ENCODE measurements around the gene LLGL2. TPM values are rescaled to one million over a fixed set of nuclear protein-coding genes. Genes with fewer than 3 reads are reported as not detected.
"Not testable (repeated sequence)": the region's sequence is repeated elsewhere in the genome, so short reads cannot be mapped to it uniquely, and the experiment has no call there.

LLGL2 gene
- total RNA-seq, 1 donor from 2014 or later: 14.8 TPM

DNA sequence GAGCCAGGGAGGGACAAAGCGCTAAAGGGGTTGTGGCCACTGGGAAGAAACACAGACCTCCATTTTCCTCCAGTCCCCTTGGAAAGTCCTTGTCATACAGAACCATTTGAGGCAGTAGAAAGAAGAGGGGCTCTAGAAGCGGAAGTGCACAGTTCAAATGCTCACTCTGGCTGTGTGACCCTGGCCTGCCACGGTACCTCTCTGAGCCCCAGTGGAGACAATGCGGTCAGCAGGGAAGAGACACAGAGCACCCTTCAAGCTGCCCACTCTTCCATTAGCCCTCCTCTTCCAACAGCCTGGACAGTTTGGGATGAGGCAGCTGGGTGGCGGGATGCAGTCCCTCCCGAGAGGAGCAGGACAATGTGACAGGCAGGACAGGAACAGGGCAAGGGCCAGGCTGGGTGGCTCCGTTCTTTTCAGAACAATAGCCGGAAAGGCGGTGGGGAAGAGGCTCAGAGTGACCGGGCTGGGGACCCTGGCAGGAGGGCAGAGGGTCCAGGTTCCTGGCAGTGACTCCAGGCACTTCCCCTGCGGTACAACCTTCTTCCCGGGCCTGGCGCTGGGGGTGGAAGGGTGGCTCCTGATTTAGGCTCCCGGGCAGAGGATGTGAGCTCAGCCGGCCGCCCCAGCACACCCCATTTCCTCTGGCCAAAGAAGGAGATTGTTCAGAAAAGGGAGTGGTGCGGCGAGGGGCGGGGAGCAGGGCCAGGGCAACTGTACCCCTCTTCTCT is 15.8 kb upstream of the LLGL2 start:
- peak; percentile 48 for DNase-seq

DNA sequence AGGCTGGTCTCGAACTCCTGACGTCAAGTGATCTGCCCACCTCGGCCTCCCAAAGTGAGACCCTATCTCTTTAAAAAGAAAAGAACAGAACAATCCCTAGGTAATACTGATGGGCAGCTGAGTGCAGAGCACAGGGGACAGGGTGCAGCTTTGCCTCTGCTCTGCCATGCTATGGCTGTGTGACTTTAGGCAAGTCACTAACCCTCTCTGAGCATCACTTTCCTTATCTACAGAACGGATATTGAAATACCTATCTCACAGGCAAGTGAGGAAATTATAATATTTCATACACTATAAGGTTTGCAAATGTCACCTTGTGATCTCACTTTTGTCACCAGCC is 14.3 kb upstream of the LLGL2 start:
- no peak for DNase-seq

DNA sequence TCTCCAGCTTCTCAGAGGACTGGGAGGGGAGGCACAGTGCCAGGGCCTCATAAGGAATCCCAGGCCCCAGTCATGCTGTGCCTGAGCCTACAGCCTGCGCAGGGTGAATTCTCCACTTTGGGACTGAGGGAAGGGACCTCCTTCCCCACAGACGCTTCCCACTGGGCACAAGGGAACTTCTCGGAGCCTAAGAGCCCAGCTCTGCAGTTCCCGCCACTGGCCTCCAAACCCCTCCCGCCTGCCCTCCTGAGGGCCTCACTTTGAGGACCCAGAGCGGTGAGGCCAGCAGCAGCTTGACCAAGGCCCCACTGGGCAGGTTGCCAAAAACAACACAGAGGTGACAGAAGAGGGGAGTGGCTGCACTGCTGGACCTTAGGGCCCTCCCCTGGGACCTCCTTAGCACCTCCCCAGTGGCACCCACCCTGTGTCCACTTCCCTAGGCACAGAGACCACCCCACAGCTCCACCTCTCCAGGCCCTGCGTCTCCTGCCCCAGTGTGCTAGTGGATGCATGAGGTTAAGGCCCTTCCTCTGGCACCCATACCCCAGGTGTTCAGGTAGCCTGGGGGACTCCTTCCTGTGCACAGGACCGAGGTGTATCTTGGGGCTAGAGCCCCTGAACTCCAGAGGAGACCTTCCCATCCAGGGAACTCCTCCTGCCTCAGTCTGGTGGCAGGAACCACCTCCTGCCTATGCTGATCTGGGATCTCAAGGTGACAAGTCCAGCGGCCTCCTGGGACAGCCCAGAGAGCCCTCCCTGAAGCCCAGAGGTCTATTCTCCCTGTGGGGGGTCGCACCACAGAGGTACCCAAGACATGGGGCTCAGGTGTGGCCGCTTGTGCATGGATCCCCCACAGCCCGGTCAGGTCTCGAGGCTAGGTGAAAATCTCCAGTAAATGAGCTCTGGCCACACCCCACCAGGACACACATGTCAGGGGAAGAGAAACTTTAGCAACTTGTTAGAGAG is 13.6 kb upstream of the LLGL2 start:
- DNase-seq: peak; percentile 52

- DNase-seq: peak; percentile 34
Measured at GRCh38 chr17:75512926-75513640, 12.4 kb upstream of the LLGL2 start.

GRCh38 chr17:75513641-75514000 is 11.9 kb upstream of the LLGL2 start:
- no peak for DNase-seq

- DNase-seq: peak; percentile 15
Measured at GRCh38 chr17:75514299-75514918, 11.1 kb upstream of the LLGL2 start.

DNA sequence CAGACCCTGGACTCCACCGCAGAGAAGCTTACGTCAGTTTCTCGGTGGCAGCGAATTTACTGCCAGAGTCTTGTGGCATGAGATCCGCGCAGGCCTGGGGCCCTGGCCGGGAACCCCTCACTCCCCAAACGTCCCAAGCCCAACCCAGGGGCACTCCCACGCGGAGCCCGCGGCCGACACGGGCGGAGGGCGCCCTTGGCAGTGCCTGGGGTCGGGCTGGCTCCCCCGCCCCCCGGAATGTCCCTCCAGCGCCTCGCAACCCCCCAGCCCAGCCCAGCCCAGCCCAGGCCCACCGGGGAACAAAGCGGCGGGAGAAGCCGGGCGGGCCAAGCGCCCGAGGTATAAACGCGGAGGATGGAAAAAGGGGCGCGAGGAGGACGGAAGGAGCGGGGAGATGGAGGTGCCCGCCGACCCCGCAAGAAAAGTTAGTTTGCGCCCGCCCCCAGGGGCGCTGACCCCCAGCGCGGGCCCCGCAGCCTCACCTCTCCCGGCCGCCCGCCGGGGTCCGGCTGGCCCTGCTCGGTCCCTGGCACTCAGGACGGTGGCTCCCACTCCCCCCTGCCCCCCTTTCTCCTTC is 10.5 kb upstream of the LLGL2 start:
- peak; percentile 48 for DNase-seq

- DNase-seq: peak; percentile 94
Measured at GRCh38 chr17:75515496-75516254, 9.8 kb upstream of the LLGL2 start, which contains the start of gene CASKIN2. CASKIN2 (minus strand) TSS chr17:75515537; CDS start chr17:75513804, 1,733 bp downstream.

- DNase-seq: peak; percentile 89
Measured at GRCh38 chr17:75516255-75516618, 9.3 kb upstream of the LLGL2 start, which contains the start of gene TSEN54. TSEN54 (plus strand) TSS chr17:75516528; CDS start chr17:75516561, 33 bp downstream.

DNA sequence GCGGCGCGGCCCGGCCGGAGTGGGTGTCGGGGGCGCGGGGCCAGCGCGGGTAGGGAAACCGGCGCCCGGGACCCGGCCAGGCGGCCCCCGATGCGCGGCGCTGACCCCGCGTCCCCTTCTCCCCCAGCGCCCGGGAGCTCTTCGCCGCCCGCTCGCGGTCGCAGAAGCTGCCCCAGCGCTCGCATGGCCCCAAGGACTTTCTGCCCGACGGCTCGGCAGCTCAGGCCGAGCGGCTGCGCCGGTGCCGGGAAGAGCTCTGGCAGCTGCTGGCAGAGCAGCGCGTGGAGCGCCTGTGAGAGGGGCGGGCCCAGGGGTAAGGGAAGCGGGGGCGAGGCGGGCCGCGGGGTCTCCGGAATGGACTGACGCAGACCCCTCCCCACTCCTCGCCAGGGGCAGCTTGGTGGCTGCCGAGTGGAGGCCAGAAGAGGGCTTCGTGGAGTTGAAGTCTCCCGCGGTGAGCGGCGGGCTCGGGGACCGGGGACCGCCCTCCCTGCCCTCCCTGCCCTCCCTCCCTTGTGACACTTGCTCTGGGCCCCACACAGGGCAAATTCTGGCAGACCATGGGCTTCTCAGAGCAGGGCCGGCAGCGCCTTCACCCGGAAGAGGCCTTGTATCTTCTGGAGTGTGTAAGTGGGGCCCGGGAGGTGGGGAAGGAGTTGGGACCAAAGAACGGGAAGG is 8.7 kb upstream of the LLGL2 start:
- DNase-seq: peak; percentile 42

DNA sequence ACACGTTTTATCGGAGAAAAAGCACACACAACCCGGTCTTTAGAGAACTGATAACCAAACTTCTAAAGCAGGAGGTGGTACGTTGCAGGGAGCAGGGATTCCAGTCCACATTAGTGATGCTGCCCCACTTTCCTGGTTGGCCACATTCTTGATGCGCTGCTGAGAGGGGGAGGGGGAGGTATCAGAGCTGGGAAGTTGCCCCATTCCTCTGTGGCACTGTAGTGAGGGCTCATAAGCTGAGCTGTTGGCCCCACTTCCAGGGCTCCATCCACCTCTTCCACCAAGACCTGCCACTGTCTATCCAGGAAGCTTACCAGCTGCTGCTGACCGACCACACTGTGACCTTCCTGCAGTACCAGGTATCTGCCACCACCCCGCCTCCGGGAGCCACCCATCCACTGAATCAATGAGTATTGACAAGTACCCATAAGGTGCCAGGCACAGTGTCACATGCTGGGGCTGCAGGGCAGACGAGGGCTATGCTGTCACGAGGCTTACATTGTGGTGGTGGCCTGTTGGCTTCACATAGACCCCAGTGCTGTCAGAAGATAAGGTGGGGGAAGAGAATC is 8.1 kb upstream of the LLGL2 start:
- DNase-seq: no peak

DNA sequence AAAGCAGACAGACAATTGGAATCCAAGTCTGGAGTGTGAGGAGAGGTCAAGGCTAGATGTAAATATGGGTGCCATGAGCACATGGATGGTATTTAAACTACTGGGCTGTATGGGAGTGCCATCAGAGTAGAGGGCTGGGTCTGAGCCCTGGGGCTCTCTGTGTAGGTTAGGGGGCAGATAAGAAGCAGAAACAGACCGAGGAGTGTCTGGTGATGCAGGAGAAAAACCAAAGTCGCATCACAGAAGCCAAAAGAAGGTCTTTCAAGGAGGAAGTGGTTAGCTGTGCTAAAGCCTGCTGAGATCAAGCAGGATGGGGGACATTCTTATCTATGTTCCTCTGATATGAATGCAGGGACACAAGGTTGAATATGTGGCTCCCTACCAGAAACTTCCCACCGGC is 7.3 kb upstream of the LLGL2 start:
- no peak for DNase-seq

- no peak for DNase-seq
Measured at GRCh38 chr17:75518983-75519537, 6.4 kb upstream of the LLGL2 start.

DNA sequence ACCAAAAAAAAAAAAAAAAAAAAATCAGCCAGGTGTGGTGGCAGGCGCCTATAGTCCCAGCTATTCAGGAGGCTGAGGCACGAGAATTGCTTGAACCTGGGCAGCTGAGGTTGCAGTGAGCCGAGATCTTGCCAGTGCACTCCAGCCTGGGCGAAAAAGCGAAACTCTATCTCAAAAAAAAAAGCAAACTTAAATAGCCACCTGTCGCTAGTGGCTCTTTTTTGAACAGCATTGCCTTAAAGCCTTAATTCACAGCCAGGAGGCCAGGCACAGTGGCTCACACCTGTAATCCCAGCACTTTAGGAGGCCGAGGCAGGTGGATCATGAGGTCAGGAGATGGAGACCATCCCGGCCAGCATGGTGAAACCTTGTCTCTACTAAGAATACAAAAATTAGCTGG is 5.1 kb upstream of the LLGL2 start:
- DNase-seq: not testable (repeated sequence)

DNA sequence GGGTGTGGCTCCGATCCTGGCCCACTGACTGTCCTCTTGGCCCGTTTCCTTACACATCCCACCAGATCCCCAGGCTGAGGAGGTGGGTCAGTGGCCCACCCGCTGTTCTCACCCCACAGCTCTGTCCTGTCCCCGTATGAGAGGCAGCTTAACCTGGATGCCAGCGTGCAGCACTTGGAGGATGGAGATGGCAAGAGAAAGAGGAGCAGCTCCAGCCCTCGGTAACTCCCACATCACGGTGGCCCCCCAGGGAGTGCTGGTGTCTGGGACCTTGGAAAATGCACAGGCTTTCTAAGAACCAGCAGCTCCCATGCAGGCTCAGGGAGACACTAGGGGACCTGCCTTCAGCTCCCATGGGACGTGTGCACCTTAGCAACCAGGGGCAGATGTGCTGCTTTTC is 4.2 kb upstream of the LLGL2 start:
- no peak for DNase-seq

DNA sequence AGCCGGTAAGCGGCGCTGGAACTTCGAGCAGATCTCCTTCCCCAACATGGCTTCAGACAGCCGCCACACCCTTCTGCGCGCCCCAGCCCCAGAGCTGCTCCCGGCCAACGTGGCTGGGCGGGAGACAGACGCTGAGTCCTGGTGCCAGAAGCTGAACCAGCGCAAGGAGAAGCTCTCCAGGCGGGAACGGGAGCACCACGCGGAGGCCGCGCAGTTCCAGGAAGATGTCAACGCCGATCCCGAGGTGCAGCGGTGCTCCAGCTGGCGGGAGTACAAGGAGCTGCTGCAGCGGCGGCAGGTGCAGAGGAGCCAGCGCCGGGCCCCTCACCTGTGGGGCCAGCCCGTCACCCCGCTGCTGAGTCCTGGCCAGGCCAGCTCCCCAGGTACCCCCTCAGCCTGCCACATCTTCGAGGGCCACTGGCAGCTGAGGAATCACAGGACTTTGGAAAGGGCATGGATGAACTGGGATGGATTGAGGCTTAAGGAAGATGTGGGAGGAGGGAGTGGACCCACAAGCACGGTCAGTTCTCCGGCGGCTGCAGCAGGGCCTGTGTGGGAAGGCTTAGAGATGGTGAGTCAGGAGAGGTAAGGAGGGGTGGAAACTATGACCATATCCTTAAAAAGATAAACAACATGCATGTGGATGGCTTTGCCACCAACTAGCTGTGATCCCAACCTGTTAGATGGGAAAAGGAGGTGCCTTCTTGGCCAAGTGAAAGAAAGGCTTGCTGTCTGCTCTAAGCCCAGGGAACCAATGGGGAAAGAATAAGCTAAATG is 3.4 kb upstream of the LLGL2 start:
- DNase-seq: no peak

GRCh38 chr17:75523647-75524046 is 1.9 kb upstream of the LLGL2 start:
- DNase-seq: no peak

DNA sequence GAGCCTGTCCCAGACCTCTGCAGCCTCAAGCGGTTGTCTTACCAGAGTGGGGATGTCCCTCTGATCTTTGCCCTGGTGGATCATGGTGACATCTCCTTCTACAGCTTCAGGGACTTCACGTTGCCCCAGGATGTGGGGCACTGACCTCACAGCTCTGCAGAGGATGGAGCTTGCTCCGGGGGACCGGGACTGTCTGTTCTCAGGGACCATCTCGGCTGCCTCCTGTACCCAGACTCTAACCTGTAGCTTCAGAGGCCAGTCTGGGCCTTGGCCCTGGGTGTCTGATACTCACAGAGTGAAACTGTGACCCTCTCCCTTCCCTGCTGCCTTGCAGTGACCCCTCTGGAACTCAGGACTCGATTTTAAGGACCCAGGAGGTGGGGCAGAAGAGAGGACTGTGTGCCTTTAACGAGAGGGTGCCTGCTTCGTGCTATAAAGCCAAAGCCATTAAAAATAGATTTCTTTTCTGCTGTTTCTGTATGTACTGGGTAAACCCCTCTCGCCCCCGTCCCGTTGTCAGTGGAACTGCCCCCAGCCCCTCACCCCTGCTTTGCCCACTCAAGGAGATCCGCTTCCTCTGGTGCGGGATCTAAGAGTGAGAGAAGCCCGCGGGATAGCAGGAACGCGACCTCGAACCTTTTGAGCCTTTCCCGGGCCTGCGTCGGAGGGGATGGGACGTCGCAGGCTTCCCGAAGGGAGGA is 1.1 kb upstream of the LLGL2 start:
- DNase-seq: no peak
